Gastroesophageal sphincter (tissue), 3 donors: ENCODE results near the gene HPSE2.

Experiments
- CTCF ChIP-seq, 4 experiments: fragments of 200-600 bp in 2 of 4; fragments of 450-650 bp in 2 of 4; sonication (generic) in 1 of 4; IDR thresholded peaks; one replicate each; pipeline ENCODE4 v1.5.1; 2017 to 2019; ENCODE audit warnings: antibody characterized with exemption in 4 of 4, mild to moderate bottlenecking in 2 of 4, moderate library complexity in 2 of 4
- POLR2A ChIP-seq, 2 donors: fragments of 450-650 bp; IDR thresholded peaks; one replicate each; pipeline ENCODE4 v1.6.1; 2017; ENCODE audit warnings: antibody characterized with exemption in 2 of 2, mild to moderate bottlenecking in 2 of 2, moderate library complexity in 1 of 2

- TF ChIP-seq CTCF (IDR thresholded peaks at IDR 0.05) (no peak), POLR2A (IDR thresholded peaks at IDR 0.05) (no peak)
Measured at GRCh38 chr10:98673171-98673782, 562.4 kb downstream of the HPSE2 start.
